K562 (cell line): ENCODE results near the gene HADHA. TPM values are rescaled to one million over a fixed set of nuclear protein-coding genes. Genes with fewer than 3 reads are reported as not detected.

Experiments used
- EZH2 ChIP-seq: IDR thresholded peaks from 2 replicates; pipeline ENCODE4 v1.6.1; 2012; ENCODE audit warnings: low read depth, mild to moderate bottlenecking, inconsistent platforms, low read length, borderline replicate concordance
- HDAC3 ChIP-seq: fragments of 450-650 bp; IDR thresholded peaks from 2 replicates; pipeline ENCODE4 v1.6.1; 2018; ENCODE audit warnings: borderline replicate concordance, mild to moderate bottlenecking, moderate library complexity; ENCODE audit not compliant: partially characterized antibody
- MIER1 ChIP-seq: fragments of 450-650 bp; IDR thresholded peaks from 2 replicates; pipeline ENCODE4 v1.6.1; 2016; ENCODE audit warnings: antibody characterized with exemption, mild to moderate bottlenecking, low read depth
- polyA plus RNA-seq, 8 experiments: library from polyadenylated mRNA; depleted of rRNA in 4 of 8; stranded (reverse) in 5 of 8; unstranded in 3 of 8; fragments of >200 nt; fragmentation: Nextera tagmentation in 2 of 8; fragmentation: Illumina TruSeq in 1 of 8; extraction: Ambion mirVana in 2 of 8; extraction: Trizol in 1 of 8; gene quantifications; 2 replicates each; pipeline versions ENCODE4 v1.2.1 to v1.2.3, GENCODE V29; 2011 to 2014; ENCODE audit warnings: inconsistent platforms in 1 of 8, missing spikeins in 1 of 8
- total RNA-seq, 7 experiments: library from RNA; depleted of rRNA in 6 of 7; stranded (reverse); fragments of >200 nt in 6 of 7; fragmentation: Illumina TruSeq in 2 of 7; extraction: Trizol in 2 of 7; gene quantifications; 2 replicates each; pipeline versions ENCODE4 v1.2.1 to v1.2.3, GENCODE V29; 2011 to 2021; ENCODE audit warnings: low replicate concordance in 1 of 7
- TF ChIP-seq, protein P1 (sequence below), 2 experiments: fragments of 450-650 bp; formaldehyde crosslinking in 1 of 2; IDR thresholded peaks; 2 replicates each; pipeline versions ENCODE4 v1.4.0 to v1.6.1; 2014 to 2020; ENCODE audit warnings: mild to moderate bottlenecking in 2 of 2, borderline replicate concordance in 1 of 2, low read depth in 1 of 2

HADHA gene
- total and polyA plus RNA-seq, 9 of the 15 experiments (the other 6 are each of a cell fraction or from before 2014, with no cell fraction given): 145 to 326 (median 202) TPM

DNA sequence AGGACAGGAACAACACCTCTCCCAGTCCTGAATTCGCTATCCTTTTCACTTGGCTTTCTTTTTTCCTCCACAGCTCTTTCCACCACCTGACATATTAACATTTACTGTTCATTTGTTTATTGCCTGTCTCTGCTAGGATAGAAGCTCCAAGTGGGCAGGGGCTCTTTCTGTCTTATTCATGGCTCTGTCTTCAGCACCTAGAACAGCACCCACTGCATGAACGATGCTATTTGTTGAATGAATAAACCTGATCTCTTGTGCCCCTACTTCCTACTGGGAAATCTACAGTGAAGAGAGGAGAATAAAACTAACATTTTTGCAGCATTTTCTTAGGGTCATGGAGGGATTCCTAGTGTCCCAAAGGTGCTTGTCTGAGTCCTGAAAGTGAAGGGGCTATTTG is 95.9 kb downstream of the HADHA start (continued):
- TF ChIP-seq, protein P1, sequence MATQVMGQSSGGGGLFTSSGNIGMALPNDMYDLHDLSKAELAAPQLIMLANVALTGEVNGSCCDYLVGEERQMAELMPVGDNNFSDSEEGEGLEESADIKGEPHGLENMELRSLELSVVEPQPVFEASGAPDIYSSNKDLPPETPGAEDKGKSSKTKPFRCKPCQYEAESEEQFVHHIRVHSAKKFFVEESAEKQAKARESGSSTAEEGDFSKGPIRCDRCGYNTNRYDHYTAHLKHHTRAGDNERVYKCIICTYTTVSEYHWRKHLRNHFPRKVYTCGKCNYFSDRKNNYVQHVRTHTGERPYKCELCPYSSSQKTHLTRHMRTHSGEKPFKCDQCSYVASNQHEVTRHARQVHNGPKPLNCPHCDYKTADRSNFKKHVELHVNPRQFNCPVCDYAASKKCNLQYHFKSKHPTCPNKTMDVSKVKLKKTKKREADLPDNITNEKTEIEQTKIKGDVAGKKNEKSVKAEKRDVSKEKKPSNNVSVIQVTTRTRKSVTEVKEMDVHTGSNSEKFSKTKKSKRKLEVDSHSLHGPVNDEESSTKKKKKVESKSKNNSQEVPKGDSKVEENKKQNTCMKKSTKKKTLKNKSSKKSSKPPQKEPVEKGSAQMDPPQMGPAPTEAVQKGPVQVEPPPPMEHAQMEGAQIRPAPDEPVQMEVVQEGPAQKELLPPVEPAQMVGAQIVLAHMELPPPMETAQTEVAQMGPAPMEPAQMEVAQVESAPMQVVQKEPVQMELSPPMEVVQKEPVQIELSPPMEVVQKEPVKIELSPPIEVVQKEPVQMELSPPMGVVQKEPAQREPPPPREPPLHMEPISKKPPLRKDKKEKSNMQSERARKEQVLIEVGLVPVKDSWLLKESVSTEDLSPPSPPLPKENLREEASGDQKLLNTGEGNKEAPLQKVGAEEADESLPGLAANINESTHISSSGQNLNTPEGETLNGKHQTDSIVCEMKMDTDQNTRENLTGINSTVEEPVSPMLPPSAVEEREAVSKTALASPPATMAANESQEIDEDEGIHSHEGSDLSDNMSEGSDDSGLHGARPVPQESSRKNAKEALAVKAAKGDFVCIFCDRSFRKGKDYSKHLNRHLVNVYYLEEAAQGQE (IDR thresholded peaks at IDR 0.05; ENCODE audit: borderline replicate concordance): peak; percentile 95
- TF ChIP-seq, protein P1 (CRISPR knock-in tag; IDR thresholded peaks at IDR 0.05; ENCODE audit: low read depth): no peak
- TF ChIP-seq HDAC3: no peak
- peak; percentile 87 for TF ChIP-seq MIER1
- TF ChIP-seq EZH2: no peak
